Activated CD4-positive, alpha-beta memory T cell treated with anti-CD3 and anti-CD28 coated beads, Interleukin-2, amount 10 ng/mL, durations not matched to agents 7 days and 5 days (primary cell): ENCODE measurements around the gene KLK10. TPM values are rescaled to one million over a fixed set of nuclear protein-coding genes. Genes with fewer than 3 reads are reported as not detected.

Experiments used
- CTCF ChIA-PET: fragments of 350-600 bp; sonication (Branson Sonifier 250); formaldehyde crosslinking; loops from one replicate; lab custom pipeline; 2021; ENCODE audit warnings: antibody characterized with exemption, inconsistent platforms; lab: Charles Lee
- POLR2A ChIA-PET: fragments of 350-600 bp; sonication (Branson Sonifier 250); formaldehyde crosslinking; loops from one replicate; lab custom pipeline; 2021; ENCODE audit warnings: antibody characterized with exemption; lab: Charles Lee
- DNase-seq: peaks from one replicate; pipeline ENCODE4 v3.0.0-alpha.2; 2020
- H3K27ac Mint-ChIP-seq: one replicate; pipeline ENCODE4 v1.8.0; 2021; ENCODE audit warnings: mild to moderate bottlenecking, mixed read lengths
- H3K27me3 Mint-ChIP-seq: one replicate; pipeline ENCODE4 v1.8.0; 2021; ENCODE audit warnings: mixed read lengths
- H3K36me3 Mint-ChIP-seq: one replicate; pipeline ENCODE4 v1.8.0; 2021; ENCODE audit warnings: low read depth, mixed read lengths
- H3K4me1 Mint-ChIP-seq: one replicate; pipeline ENCODE4 v1.8.0; 2021; ENCODE audit warnings: mixed read lengths
- H3K4me3 Mint-ChIP-seq: one replicate; pipeline ENCODE4 v1.8.0; 2021; ENCODE audit warnings: mild to moderate bottlenecking, mixed read lengths
- H3K9me3 Mint-ChIP-seq: one replicate; pipeline ENCODE4 v1.8.0; 2021; ENCODE audit warnings: mixed read lengths
- total RNA-seq, 2 experiments: library from RNA; stranded (reverse); gene quantifications; one replicate each; pipeline ENCODE4 v1.2.3, GENCODE V29; 2021

KLK10 gene
- total RNA-seq, 2 experiments from 2014 or later: not detected

GRCh38 chr19:51022526-51022925, 3.0 kb upstream of the KLK10 start:
- CTCF ChIA-PET: no interaction called here
- Mint-ChIP-seq H3K4me1 (peaks cover 12% of the 10 kb centered on the region), H3K9me3 (no peaks in the 10 kb centered on the region), H3K36me3 (peaks cover 2% of the 10 kb centered on the region), H3K27ac (no peak overlapping the region), H3K27me3 (peaks cover 31% of the 10 kb centered on the region), H3K4me3 (no peak overlapping the region)
- POLR2A ChIA-PET: no interaction called here
- DNase-seq: no peak

GRCh38 chr19:51020988-51021651, 1.6 kb upstream of the KLK10 start:
- Mint-ChIP-seq H3K4me1 (peaks cover 17% of the 10 kb centered on the region), H3K27me3 (peaks cover 39% of the 10 kb centered on the region), H3K27ac (no peak overlapping the region), H3K9me3 (no peaks in the 10 kb centered on the region), H3K36me3 (peaks cover 2% of the 10 kb centered on the region), H3K4me3 (no peak overlapping the region)
- ChIA-PET POLR2A (no interaction called here), CTCF (interaction anchor here (0.8 to 1.1 kb wide), 5 partner anchors 75 to 137 kb away, joined by 3 to 7 read pairs (median 3); no protein-coding TSS in a partner anchor)
- no peak for DNase-seq

- peaks cover 26% of the 10 kb centered on the region for H3K4me1 Mint-ChIP-seq
- H3K27ac Mint-ChIP-seq: no peak overlapping the region
- ChIA-PET CTCF (no interaction called here), POLR2A (no interaction called here)
- H3K4me3 Mint-ChIP-seq: no peak overlapping the region
- H3K27me3 Mint-ChIP-seq: peaks cover 53% of the 10 kb centered on the region
- no peak for DNase-seq
- peaks cover 2% of the 10 kb centered on the region for H3K36me3 Mint-ChIP-seq
- no peaks in the 10 kb centered on the region for H3K9me3 Mint-ChIP-seq
Measured at GRCh38 chr19:51018745-51019543, 565 bp downstream of the KLK10 start.

DNA sequence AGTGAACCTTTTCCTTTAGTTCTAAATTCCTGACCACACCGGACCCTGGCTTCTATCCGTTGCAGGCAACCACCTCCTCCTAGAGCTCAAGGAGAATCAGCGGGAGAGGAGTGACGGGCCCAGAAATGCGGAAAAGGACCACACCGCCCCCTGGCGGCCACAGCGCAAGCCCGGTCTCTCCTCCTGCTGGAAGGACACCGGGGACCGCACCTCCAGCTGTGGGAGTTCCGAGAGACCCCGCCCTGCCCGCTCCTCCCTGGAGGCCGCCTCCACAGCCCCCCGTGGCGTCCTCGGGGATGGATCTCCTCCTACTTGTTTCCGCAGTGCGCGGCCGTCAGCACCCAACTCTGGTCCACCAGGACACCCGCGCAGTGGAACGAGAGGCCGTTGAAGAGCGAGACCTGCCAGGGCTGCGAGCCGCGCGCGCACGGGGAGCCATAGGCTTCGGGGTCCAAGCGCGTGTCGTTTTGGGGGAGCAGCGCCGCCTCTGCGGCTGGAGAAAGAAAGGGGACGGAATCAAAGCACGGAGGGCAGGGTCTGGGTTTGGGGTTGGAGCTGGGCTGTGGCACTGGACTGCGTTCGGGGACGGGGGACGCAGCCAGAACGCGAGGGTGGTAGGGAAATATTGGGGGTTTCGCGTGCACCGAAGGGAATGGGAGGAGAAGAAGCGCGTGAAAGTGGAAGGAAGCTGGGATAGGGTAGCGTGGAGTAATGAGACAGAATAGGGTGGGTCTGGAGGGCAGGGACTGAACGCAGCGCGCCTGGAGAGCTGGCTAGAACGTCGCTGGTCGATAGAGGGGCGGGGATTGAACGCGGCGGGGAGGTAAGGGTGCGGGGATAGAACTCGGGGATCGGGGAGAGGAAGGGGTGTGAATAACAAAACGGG, 2.5 kb downstream of the KLK10 start:
- peaks cover 2% of the 10 kb centered on the region for H3K36me3 Mint-ChIP-seq
- ChIA-PET CTCF (interaction anchor here (1.0 to 1.6 kb wide), 2 partner anchors 80 to 95 kb away, joined by 3 to 4 read pairs; no protein-coding TSS in a partner anchor), POLR2A (no interaction called here)
- peaks cover 29% of the 10 kb centered on the region for H3K4me1 Mint-ChIP-seq
- peaks cover 53% of the 10 kb centered on the region for H3K27me3 Mint-ChIP-seq
- H3K27ac Mint-ChIP-seq: no peak overlapping the region
- H3K9me3 Mint-ChIP-seq: no peaks in the 10 kb centered on the region
- no peak for DNase-seq
- H3K4me3 Mint-ChIP-seq: no peak overlapping the region

- DNase-seq: no peak
- POLR2A ChIA-PET: no interaction called here
Measured at GRCh38 chr19:51015691-51016267, 3.7 kb downstream of the KLK10 start.

DNA sequence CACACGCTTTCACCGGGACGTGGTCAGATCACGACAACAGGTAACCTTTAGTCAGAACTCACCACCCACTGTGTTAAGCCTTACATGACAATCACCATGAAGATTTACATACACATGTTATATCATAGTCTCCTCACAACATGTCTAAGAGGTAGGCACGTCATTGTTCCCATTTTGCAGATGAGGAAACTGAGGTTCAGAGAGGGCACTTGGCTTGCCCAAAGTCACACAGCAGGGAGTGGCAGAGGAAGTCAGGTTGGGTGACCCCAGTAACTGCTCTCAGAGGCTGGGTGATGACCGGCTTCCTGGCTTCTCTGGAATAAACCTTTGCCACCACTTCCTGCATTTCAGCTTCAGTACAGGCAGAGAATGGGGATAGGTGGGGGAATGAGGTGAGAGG, 5.3 kb downstream of the KLK10 start:
- no peak for DNase-seq
- CTCF ChIA-PET: no interaction called here
- no peak overlapping the region for H3K4me3 Mint-ChIP-seq
- POLR2A ChIA-PET: no interaction called here
- H3K9me3 Mint-ChIP-seq: no peaks in the 10 kb centered on the region
- H3K36me3 Mint-ChIP-seq: peaks cover 2% of the 10 kb centered on the region
- peaks cover 25% of the 10 kb centered on the region for H3K4me1 Mint-ChIP-seq
- H3K27ac Mint-ChIP-seq: no peak overlapping the region
- H3K27me3 Mint-ChIP-seq: peaks cover 50% of the 10 kb centered on the region

More at GRCh38 chr19:51015691-51016267, 3.7 kb downstream of the KLK10 start:
- H3K9me3 Mint-ChIP-seq: no peaks in the 10 kb centered on the region
- H3K27me3 Mint-ChIP-seq: peaks cover 53% of the 10 kb centered on the region
- H3K27ac Mint-ChIP-seq: no peak overlapping the region
- CTCF ChIA-PET: interaction anchor here (1.6 kb wide), 1 partner anchor 81 kb away, joined by 4 read pairs; no protein-coding TSS in a partner anchor
- peaks cover 29% of the 10 kb centered on the region for H3K4me1 Mint-ChIP-seq
- peaks cover 2% of the 10 kb centered on the region for H3K36me3 Mint-ChIP-seq
- no peak overlapping the region for H3K4me3 Mint-ChIP-seq

GRCh38 chr19:51012661-51013190, 6.8 kb downstream of the KLK10 start:
- no peak for DNase-seq
- Mint-ChIP-seq H3K27ac (no peak overlapping the region), H3K4me1 (peaks cover 19% of the 10 kb centered on the region), H3K36me3 (no peaks in the 10 kb centered on the region), H3K27me3 (peaks cover 40% of the 10 kb centered on the region), H3K4me3 (no peak overlapping the region), H3K9me3 (no peaks in the 10 kb centered on the region)
- POLR2A ChIA-PET: no interaction called here
- CTCF ChIA-PET: no interaction called here

GRCh38 chr19:51010066-51010795, 9.3 kb downstream of the KLK10 start:
- Mint-ChIP-seq H3K9me3 (no peaks in the 10 kb centered on the region), H3K27ac (no peak overlapping the region), H3K36me3 (no peaks in the 10 kb centered on the region), H3K4me3 (no peak overlapping the region), H3K4me1 (peaks cover 12% of the 10 kb centered on the region), H3K27me3 (peaks cover 20% of the 10 kb centered on the region)
- ChIA-PET POLR2A (no interaction called here), CTCF (no interaction called here)
- DNase-seq: no peak

GRCh38 chr19:51009061-51009891, 10.2 kb downstream of the KLK10 start:
- Mint-ChIP-seq H3K4me1 (peaks cover 4% of the 10 kb centered on the region), H3K27ac (no peak overlapping the region), H3K27me3 (peaks cover 13% of the 10 kb centered on the region), H3K4me3 (no peak overlapping the region), H3K36me3 (no peaks in the 10 kb centered on the region), H3K9me3 (no peaks in the 10 kb centered on the region)
- POLR2A ChIA-PET: no interaction called here
- no peak for DNase-seq
- CTCF ChIA-PET: no interaction called here

DNA sequence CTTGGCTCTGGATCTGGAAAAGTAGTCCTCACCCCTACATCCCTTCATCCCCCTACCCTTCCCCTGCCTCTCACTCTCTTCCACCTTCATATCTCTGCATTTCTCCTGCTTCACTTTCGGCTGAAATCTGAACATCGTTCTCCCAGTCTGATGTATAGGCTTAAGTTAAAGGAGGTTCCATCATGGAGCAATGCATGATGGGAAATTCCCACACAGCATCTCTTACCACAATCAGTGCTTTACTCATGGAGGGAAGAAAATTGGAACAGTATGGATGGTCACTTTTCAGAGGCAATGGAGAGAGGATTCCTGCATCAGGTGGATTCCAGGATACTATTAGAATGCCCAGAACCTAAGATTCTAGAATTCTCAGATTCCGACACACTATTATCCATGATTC, 12.0 kb downstream of the KLK10 start:
- Mint-ChIP-seq H3K4me1 (no peaks in the 10 kb centered on the region), H3K4me3 (no peak overlapping the region), H3K27ac (no peak overlapping the region), H3K9me3 (no peaks in the 10 kb centered on the region), H3K36me3 (no peaks in the 10 kb centered on the region), H3K27me3 (peaks cover 6% of the 10 kb centered on the region)
- DNase-seq: no peak
- ChIA-PET POLR2A (no interaction called here), CTCF (no interaction called here)

GRCh38 chr19:51006406-51006805, 13.1 kb downstream of the KLK10 start:
- H3K36me3 Mint-ChIP-seq: no peaks in the 10 kb centered on the region

More at GRCh38 chr19:51006406-51006805, 13.1 kb downstream of the KLK10 start:
- H3K4me1 Mint-ChIP-seq: no peaks in the 10 kb centered on the region
- no peak overlapping the region for H3K27ac Mint-ChIP-seq
- ChIA-PET POLR2A (no interaction called here), CTCF (no interaction called here)
- DNase-seq: no peak
- H3K4me3 Mint-ChIP-seq: no peak overlapping the region
- peaks cover 6% of the 10 kb centered on the region for H3K27me3 Mint-ChIP-seq
- no peaks in the 10 kb centered on the region for H3K9me3 Mint-ChIP-seq
